ENCODE data around the gene ACOT8. TPM values are rescaled to one million over a fixed set of nuclear protein-coding genes. Genes with fewer than 3 reads are reported as not detected.
A peak's percentile ranks its signal among the peaks of the same experiment; 100 is the strongest.

Gene ACOT8
- total and polyA plus RNA-seq, 2 donors (not counting 1 experiment from before 2014, with no cell fraction given): 32.4 to 64.7 TPM

DNA sequence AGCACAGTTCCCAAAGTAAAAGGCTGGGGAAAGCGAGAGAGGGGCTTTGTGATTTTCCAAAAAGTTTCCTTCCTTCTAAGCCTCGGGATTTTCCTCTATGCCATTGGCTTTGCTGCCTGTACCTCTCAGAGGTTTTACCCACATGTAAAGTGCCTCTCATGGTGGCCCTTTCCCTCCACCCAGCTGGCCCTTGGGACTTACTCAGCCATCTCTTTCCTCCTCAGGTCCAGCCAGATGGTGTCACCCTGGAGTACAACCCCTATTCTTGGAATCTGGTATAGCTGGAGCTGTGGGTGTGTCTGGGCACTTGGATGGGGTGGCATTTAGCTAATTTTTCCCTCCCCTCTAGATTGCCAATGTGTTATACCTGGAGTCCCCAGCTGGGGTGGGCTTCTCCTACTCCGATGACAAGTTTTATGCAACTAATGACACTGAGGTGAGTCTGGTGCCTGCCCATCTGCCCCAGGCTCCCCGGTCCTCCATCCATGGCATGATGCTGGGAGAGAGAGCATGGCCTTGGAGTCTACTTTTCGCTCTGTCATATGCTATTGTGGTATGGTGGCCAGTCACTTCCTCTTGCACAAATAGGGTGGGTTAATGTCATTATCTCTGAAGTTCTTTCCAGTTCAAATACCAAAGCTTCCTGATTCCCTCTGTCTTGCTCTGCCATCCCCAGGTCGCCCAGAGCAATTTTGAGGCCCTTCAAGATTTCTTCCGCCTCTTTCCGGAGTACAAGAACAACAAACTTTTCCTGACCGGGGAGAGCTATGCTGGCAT lies 35.0 kb upstream of the ACOT8 start:
- no peaks in the 10 kb centered on the region for H4K20me1 ChIP-seq (ENCODE audit: control insufficient read depth, insufficient read depth, low read length, poor library complexity, severe bottlenecking)
- no peaks in the 10 kb centered on the region for H3K27me3 Mint-ChIP-seq
- peak overlapping the region; percentile 97 for H3K4me3 Mint-ChIP-seq
- peak overlapping the region; percentile 93 for H2AFZ ChIP-seq (ENCODE audit: insufficient read depth, low read depth, low read length, poor library complexity, severe bottlenecking)
- DNase-seq (no peak), ATAC-seq (ENCODE audit: low read depth) (no peak)
- 80% methylated on average over 6 of the region's 9 CpGs for WGBS (ENCODE audit: insufficient coverage)
- H3K36me3 ChIP-seq (replicated peaks in 1 of 2; ENCODE audit: control extremely low read depth in 1 of 2, control insufficient read depth in 1 of 2, extremely low read depth in 1 of 2, insufficient read depth in 2 of 2, low read length in 1 of 2): peaks cover 0 to 20% of the 10 kb centered on the region in 2 experiments
- no peak overlapping the region for H3K27ac ChIP-seq (ENCODE audit: low read length in 2 of 2)
- peak overlapping the region; percentile 99 for H3K4me2 ChIP-seq (replicated peaks; ENCODE audit: low read depth, low read length, poor library complexity, severe bottlenecking)
- POLR2A ChIA-PET: interaction anchor here (0.6 to 5.3 kb wide), 4 partner anchors 11 to 54 kb away, joined by 3 to 41 read pairs (median 12); partner anchors contain the start of genes ACOT8, PCIF1 and ZSWIM1
- no peaks in the 10 kb centered on the region for H3K9me3 Mint-ChIP-seq (ENCODE audit: insufficient read depth)
- CTCF ChIA-PET: interaction anchor here (1.4 to 3.2 kb wide), 2 partner anchors 41 to 77 kb away, joined by 5 to 9 read pairs; no protein-coding TSS in a partner anchor
- no peaks in the 10 kb centered on the region for H3K9me3 ChIP-seq (ENCODE audit: control extremely low read depth in 1 of 3, control insufficient read depth in 2 of 3, insufficient read depth in 1 of 3, low read length in 2 of 3)
- H3K27me3 ChIP-seq (replicated peaks in 1 of 4; ENCODE audit: control extremely low read depth in 1 of 4, control insufficient read depth in 3 of 4, insufficient read depth in 4 of 4, low read length in 3 of 4): no peaks in the 10 kb centered on the region
- H3K9ac ChIP-seq (ENCODE audit: low read length): peak overlapping the region; percentile 85
- peaks cover 24 to 29% of the 10 kb centered on the region in 2 donors for H3K4me1 ChIP-seq (ENCODE audit: control insufficient read depth in 2 of 2, insufficient read depth in 2 of 2, low read length in 2 of 2)
- peak overlapping the region in 4 of 5 experiments; percentile 72 to 95 (median 80) for H3K4me3 ChIP-seq (ENCODE audit: control extremely low read depth in 1 of 5, extremely low read depth in 1 of 5, insufficient read depth in 1 of 5, low read depth in 2 of 5, low read length in 4 of 5)
- H3K4me1 Mint-ChIP-seq: peaks cover 31% of the 10 kb centered on the region
- no peak for TF ChIP-seq EZH2 (IDR thresholded peaks at IDR 0.05; ENCODE audit: borderline replicate concordance, insufficient read depth, low read depth, low read length, poor library complexity, severe bottlenecking)
- TF ChIP-seq, protein P1, sequence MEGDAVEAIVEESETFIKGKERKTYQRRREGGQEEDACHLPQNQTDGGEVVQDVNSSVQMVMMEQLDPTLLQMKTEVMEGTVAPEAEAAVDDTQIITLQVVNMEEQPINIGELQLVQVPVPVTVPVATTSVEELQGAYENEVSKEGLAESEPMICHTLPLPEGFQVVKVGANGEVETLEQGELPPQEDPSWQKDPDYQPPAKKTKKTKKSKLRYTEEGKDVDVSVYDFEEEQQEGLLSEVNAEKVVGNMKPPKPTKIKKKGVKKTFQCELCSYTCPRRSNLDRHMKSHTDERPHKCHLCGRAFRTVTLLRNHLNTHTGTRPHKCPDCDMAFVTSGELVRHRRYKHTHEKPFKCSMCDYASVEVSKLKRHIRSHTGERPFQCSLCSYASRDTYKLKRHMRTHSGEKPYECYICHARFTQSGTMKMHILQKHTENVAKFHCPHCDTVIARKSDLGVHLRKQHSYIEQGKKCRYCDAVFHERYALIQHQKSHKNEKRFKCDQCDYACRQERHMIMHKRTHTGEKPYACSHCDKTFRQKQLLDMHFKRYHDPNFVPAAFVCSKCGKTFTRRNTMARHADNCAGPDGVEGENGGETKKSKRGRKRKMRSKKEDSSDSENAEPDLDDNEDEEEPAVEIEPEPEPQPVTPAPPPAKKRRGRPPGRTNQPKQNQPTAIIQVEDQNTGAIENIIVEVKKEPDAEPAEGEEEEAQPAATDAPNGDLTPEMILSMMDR (IDR thresholded peaks at IDR 0.05): no peak
- H3K79me2 ChIP-seq (ENCODE audit: control insufficient read depth, insufficient read depth, low read length): peaks cover 7% of the 10 kb centered on the region
- H3K27ac Mint-ChIP-seq: peak overlapping the region; percentile 96
- intact Hi-C loops (cut with micrococcal nuclease): no loop called here

All from B cell (primary cell).